Mononuclear cell (primary cell): ENCODE measurements around the gene LCMT2. TPM values are rescaled to one million over a fixed set of nuclear protein-coding genes. Genes with fewer than 3 reads are reported as not detected.

ENCODE experiments used
- H3K27me3 ChIP-seq: 2 replicates; pipeline ENCODE4 v1.6.0; 2011; ENCODE audit warnings: low read length, control low read depth; ENCODE audit not compliant: insufficient read depth
- H3K4me1 ChIP-seq: 2 replicates; pipeline ENCODE4 v1.5.1; 2011; ENCODE audit warnings: mild to moderate bottlenecking, low read length, control low read depth; ENCODE audit not compliant: insufficient read depth
- H3K4me3 ChIP-seq: 2 replicates; pipeline ENCODE4 v1.5.1; 2011; ENCODE audit warnings: mild to moderate bottlenecking, low read length, moderate library complexity
- H3K9me3 ChIP-seq: 2 replicates; pipeline ENCODE4 v1.5.1; 2011; ENCODE audit warnings: low read depth, mild to moderate bottlenecking, control low read depth, low read length
- total RNA-seq: library from RNA; depleted of rRNA; stranded (reverse); fragments of >200 nt; gene quantifications from one replicate; pipeline ENCODE4 v1.2.3, GENCODE V29; 2012

The LCMT2 gene
- 9.7 TPM for total RNA-seq

GRCh38 chr15:43329960-43330779 lies at the start of gene LCMT2:
Gene LCMT2, minus strand, starts transcription at chr15:43330573. Its CDS starts 84 bp downstream, at chr15:43330489.
- no peaks in the 10 kb centered on the region for H3K27me3 ChIP-seq
- peak within 1 kb of the TSS; percentile 77 for H3K4me3 ChIP-seq
- peaks cover 20% of the 10 kb centered on the region for H3K4me1 ChIP-seq
- H3K9me3 ChIP-seq, result no peaks in the 10 kb centered on the region

- no peaks in the 10 kb centered on the region for H3K9me3 ChIP-seq
- H3K4me3 ChIP-seq, result no peak overlapping the region
- no peaks in the 10 kb centered on the region for H3K4me1 ChIP-seq
- H3K27me3 ChIP-seq, result no peaks in the 10 kb centered on the region
Observed at GRCh38 chr15:43378601-43379000, 48.2 kb upstream of the LCMT2 start.

GRCh38 chr15:43376017-43376705 lies 45.8 kb upstream of the LCMT2 start:
- H3K4me1 ChIP-seq, result peaks cover 9% of the 10 kb centered on the region
- H3K27me3 ChIP-seq, result no peaks in the 10 kb centered on the region
- H3K4me3 ChIP-seq, result no peak overlapping the region
- H3K9me3 ChIP-seq, result no peaks in the 10 kb centered on the region

- peak within 1 kb of the TSS; percentile 74 for H3K4me3 ChIP-seq
- no peaks in the 10 kb centered on the region for H3K9me3 ChIP-seq
- H3K4me1 ChIP-seq, result peaks cover 31% of the 10 kb centered on the region
Observed at GRCh38 chr15:43370975-43371974, 40.9 kb upstream of the LCMT2 start, which contains the start of the genes TUBGCP4 and ZSCAN29. Gene TUBGCP4, plus strand, starts transcription at chr15:43371101. Its CDS starts 254 bp downstream, at chr15:43371355. Gene ZSCAN29, minus strand, starts transcription at chr15:43371043. Its CDS starts 1,130 bp downstream, at chr15:43369913.

GRCh38 chr15:43370310-43370974 lies 40.1 kb upstream of the LCMT2 start:
- Histone ChIP-seq H3K9me3 (no peaks in the 10 kb centered on the region), H3K27me3 (no peaks in the 10 kb centered on the region), H3K4me3 (peak overlapping the region; percentile 74), H3K4me1 (peaks cover 31% of the 10 kb centered on the region)

More at GRCh38 chr15:43370975-43371974, 40.9 kb upstream of the LCMT2 start, which contains the start of the genes TUBGCP4 and ZSCAN29:
- H3K27me3 ChIP-seq, result no peaks in the 10 kb centered on the region

- Histone ChIP-seq H3K27me3 (no peaks in the 10 kb centered on the region), H3K4me3 (no peak overlapping the region), H3K4me1 (no peaks in the 10 kb centered on the region), H3K9me3 (peaks cover 42% of the 10 kb centered on the region)
Observed at GRCh38 chr15:43361313-43361903, 31.0 kb upstream of the LCMT2 start.

GRCh38 chr15:43360821-43361220 lies 30.4 kb upstream of the LCMT2 start:
- Histone ChIP-seq H3K4me3 (no peak overlapping the region), H3K4me1 (no peaks in the 10 kb centered on the region), H3K27me3 (no peaks in the 10 kb centered on the region), H3K9me3 (peaks cover 42% of the 10 kb centered on the region)

GRCh38 chr15:43352693-43353382 lies 22.5 kb upstream of the LCMT2 start:
- no peak overlapping the region for H3K4me3 ChIP-seq
- H3K27me3 ChIP-seq, result no peaks in the 10 kb centered on the region
- no peaks in the 10 kb centered on the region for H3K9me3 ChIP-seq
- H3K4me1 ChIP-seq, result no peaks in the 10 kb centered on the region

GRCh38 chr15:43347114-43347513 lies 16.7 kb upstream of the LCMT2 start:
- H3K4me3 ChIP-seq, result no peak overlapping the region
- H3K27me3 ChIP-seq, result no peaks in the 10 kb centered on the region
- H3K9me3 ChIP-seq, result no peaks in the 10 kb centered on the region
- H3K4me1 ChIP-seq, result no peaks in the 10 kb centered on the region

GRCh38 chr15:43346305-43346704 lies 15.9 kb upstream of the LCMT2 start:
- Histone ChIP-seq H3K4me3 (no peak overlapping the region), H3K9me3 (no peaks in the 10 kb centered on the region), H3K4me1 (no peaks in the 10 kb centered on the region), H3K27me3 (no peaks in the 10 kb centered on the region)

- no peaks in the 10 kb centered on the region for H3K27me3 ChIP-seq
- no peaks in the 10 kb centered on the region for H3K9me3 ChIP-seq
- H3K4me1 ChIP-seq, result peaks cover 20% of the 10 kb centered on the region
- peak overlapping the region; percentile 77 for H3K4me3 ChIP-seq
Observed at GRCh38 chr15:43330780-43331087, 361 bp upstream of the LCMT2 start.

GRCh38 chr15:43329217-43329959 lies 985 bp downstream of the LCMT2 start:
- Histone ChIP-seq H3K9me3 (no peaks in the 10 kb centered on the region), H3K27me3 (no peaks in the 10 kb centered on the region), H3K4me1 (peaks cover 20% of the 10 kb centered on the region), H3K4me3 (peak overlapping the region; percentile 77)
